GM12891 (cell line): ENCODE results near the gene LYPD6B.

ENCODE experiments used
- PAX5 ChIP-seq: IDR thresholded peaks from 2 replicates; pipeline ENCODE4 v1.6.1; 2011; ENCODE audit warnings: low read length, moderate library complexity, mild to moderate bottlenecking; ENCODE audit not compliant: insufficient read depth, severe bottlenecking
- POLR2A ChIP-seq: IDR thresholded peaks from 2 replicates; pipeline ENCODE4 v1.6.1; 2011; ENCODE audit warnings: low read depth, low read length, control low read depth
- POLR2AphosphoS5 ChIP-seq: IDR thresholded peaks from 2 replicates; pipeline ENCODE4 v1.6.1; 2011; ENCODE audit warnings: low read depth, low read length, control low read depth
- SPI1 ChIP-seq: IDR thresholded peaks from 2 replicates; pipeline ENCODE4 v1.6.1; 2011; ENCODE audit warnings: low read depth, low read length, control low read depth

GRCh38 chr2:149204686-149205085 lies 166.2 kb downstream of the LYPD6B start:
- TF ChIP-seq POLR2A (no peak), POLR2AphosphoS5 (no peak), SPI1 (no peak), PAX5 (no peak)
